ENCODE results near the gene SOX18.

GRCh38 chr20:64093013-64093503 lies 43.6 kb upstream of the SOX18 start:
- TF ChIP-seq CTCF (IDR thresholded peaks at IDR 0.05) (no peak), POLR2AphosphoS5 (IDR thresholded peaks at IDR 0.05) (no peak), POLR2A (IDR thresholded peaks at IDR 0.05) (no peak), EP300 (IDR thresholded peaks at IDR 0.05) (no peak)
